Stimulated activated CD8-positive, alpha-beta memory T cell treated with anti-CD3 and anti-CD28 coated beads, Interleukin-15, amount 100 ng/mL, for 24 hours (primary cell): Measurements from ENCODE around the gene MAST1.
A peak's percentile ranks its signal among the peaks of the same experiment; 100 is the strongest.
"Not testable (repeated sequence)": the region's sequence is repeated elsewhere in the genome, so short reads cannot be mapped to it uniquely, and the experiment has no call there.

ENCODE experiments used
- DNase-seq: peaks from one replicate; pipeline ENCODE4 v3.0.0-alpha.2; 2020; ENCODE audit warnings: low read depth

The MAST1 gene

GRCh38 chr19:12872255-12872654, 33.9 kb downstream of the MAST1 start:
- no peak for DNase-seq

GRCh38 chr19:12872941-12873890, 34.9 kb downstream of the MAST1 start:
- no peak for DNase-seq

- DNase-seq, result no peak
Measured at GRCh38 chr19:12873891-12874745, 35.8 kb downstream of the MAST1 start.

GRCh38 chr19:12875086-12875485, 36.8 kb downstream of the MAST1 start:
- no peak for DNase-seq

GRCh38 chr19:12880551-12881171, 42.3 kb downstream of the MAST1 start:
- DNase-seq, result no peak

GRCh38 chr19:12881172-12881808, 43.0 kb downstream of the MAST1 start, which contains the start of gene DNASE2:
TSS of gene DNASE2 (minus strand) at chr19:12881449. CDS start at chr19:12881375, 74 bp downstream.
- peak; percentile 73 for DNase-seq

- no peak for DNase-seq
Measured at GRCh38 chr19:12882589-12882988, 44.3 kb downstream of the MAST1 start.

GRCh38 chr19:12884202-12884601, 45.9 kb downstream of the MAST1 start:
- DNase-seq, result no peak

- DNase-seq, result no peak
Measured at GRCh38 chr19:12884627-12884925, 46.3 kb downstream of the MAST1 start.

GRCh38 chr19:12884926-12885748, 46.8 kb downstream of the MAST1 start:
- DNase-seq, result peak; percentile 69

GRCh38 chr19:12885749-12886650, 47.7 kb downstream of the MAST1 start:
- DNase-seq, result no peak

- DNase-seq, result no peak
Measured at GRCh38 chr19:12886651-12886968, 48.3 kb downstream of the MAST1 start.

- no peak for DNase-seq
Measured at GRCh38 chr19:12886969-12887747, 48.8 kb downstream of the MAST1 start, which contains the start of gene KLF1. TSS of gene KLF1 (minus strand) at chr19:12887201. CDS start at chr19:12887140, 61 bp downstream.

GRCh38 chr19:12888006-12888603, 49.8 kb downstream of the MAST1 start:
- DNase-seq, result no peak

GRCh38 chr19:12890299-12890786, 52.0 kb downstream of the MAST1 start:
- DNase-seq, result not testable (repeated sequence)

- peak; percentile 73 for DNase-seq
Measured at GRCh38 chr19:12890787-12891552, 52.7 kb downstream of the MAST1 start, which contains the start of gene GCDH. TSS of gene GCDH (plus strand) at chr19:12891160. CDS start at chr19:12891305, 145 bp downstream.

GRCh38 chr19:12891553-12892021, 53.3 kb downstream of the MAST1 start:
- no peak for DNase-seq

GRCh38 chr19:12893582-12893981, 55.3 kb downstream of the MAST1 start:
- DNase-seq, result no peak
